ENCODE results near the gene KRI1.
A peak's percentile ranks its signal among the peaks of the same experiment; 100 is the strongest.
"Not testable (repeated sequence)": the region's sequence is repeated elsewhere in the genome, so short reads cannot be mapped to it uniquely, and the experiment has no call there.

KRI1 gene

DNA sequence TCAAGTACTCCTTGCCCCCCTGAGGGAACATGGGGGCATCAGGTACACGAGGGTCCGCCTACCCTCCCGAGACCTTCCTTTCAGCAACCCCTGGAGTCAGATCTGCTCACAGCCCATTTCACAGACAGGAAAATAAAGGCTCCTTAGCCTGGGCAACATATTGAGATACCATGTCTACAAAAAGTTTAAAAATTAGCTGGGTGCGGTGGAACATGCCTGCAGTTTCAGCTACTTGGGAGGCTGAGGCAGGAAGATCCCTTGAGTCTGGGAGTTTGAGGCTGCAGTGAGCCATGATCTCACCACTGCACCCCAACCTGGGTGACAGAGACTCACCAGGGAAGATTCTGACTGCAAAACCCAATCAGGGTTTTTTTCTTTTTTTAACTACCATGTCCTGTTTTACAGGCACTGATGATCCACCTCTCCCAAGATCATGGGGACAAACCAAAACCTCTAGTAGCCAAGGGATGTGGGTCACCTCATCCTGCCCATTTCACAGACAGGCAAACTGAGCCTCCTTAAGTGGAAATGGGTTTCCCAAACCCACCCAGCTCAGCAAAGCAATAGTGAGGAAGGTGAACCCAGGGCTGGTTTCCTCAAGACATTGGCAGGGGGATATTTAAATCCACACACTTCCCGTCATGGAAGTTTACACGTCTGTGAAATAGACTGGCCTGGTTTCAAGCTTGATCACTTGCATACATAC is 9.4 kb upstream of the KRI1 start:
- DNase-seq (ENCODE audit: low read depth), result no peak

DNA sequence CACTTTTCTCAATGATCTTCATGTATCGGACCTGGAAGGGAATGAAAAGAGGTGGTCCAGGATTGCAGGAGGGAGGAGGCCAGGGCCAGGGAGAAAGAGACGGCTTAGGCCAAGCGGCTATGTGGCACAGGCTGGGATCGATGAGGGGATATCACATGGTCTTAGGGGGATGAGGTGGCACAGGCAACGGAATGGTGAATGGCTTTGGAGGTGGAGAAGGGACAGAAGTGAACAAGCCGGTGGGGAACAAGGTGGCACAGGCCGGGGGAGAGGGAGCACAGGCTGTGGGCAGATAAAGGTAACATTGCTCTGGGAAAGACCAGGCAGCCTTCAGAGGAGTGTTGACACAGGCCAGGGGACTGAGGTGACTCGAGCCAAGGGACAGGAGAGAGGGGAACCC is 8.7 kb upstream of the KRI1 start:
- no peak for DNase-seq (ENCODE audit: low read depth)

GRCh38 chr19:10573793-10574192 is 8.0 kb upstream of the KRI1 start:
- not testable (repeated sequence) for DNase-seq (ENCODE audit: low read depth)

- DNase-seq (ENCODE audit: low read depth), result peak; percentile 98
Measured at GRCh38 chr19:10568826-10569651, 3.2 kb upstream of the KRI1 start, which contains the start of gene CDKN2D. TSS of gene CDKN2D (minus strand) at chr19:10568979. CDS start at chr19:10568653, 326 bp downstream.

DNA sequence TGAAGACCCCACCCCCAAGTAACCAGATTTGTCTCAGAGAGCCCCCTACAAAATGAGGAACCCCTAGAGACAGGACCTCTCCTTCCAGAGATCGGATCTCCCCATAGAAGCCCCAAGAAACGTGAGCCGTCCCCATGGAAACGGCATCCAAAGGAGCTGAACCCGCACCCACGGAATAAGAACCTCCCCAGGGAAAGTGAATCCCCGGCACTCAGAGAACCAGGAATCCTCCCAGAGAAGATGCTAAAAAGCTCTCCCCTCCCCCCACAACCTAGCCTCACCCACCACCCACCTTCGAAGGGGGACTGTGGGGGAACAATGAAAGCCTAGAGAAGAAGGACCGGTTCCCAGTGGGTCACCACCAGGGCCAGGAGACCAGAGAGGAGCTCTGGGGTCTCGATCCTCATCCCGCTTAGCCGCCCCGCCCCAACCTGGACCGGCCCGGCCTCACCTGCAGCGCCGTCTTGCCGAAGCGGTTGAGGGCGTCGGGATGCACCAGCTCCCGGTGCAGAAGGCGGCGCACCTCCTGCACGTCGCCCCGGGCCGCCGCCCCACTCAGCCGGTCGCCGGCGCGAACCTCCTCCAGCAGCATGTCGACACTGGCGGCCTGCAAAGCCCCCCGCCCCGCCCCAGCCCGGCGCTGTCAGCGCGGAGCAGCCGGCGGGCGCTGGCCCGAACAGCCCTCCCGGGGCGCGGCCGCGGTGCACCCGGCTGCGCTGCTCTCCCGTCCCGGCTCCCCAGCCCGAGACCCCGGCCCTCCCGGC is 2.4 kb upstream of the KRI1 start:
- DNase-seq (ENCODE audit: low read depth), result no peak

GRCh38 chr19:10567656-10568055 is 1.8 kb upstream of the KRI1 start:
- DNase-seq (ENCODE audit: low read depth), result no peak

GRCh38 chr19:10566658-10567410 is 1.0 kb upstream of the KRI1 start:
- no peak for DNase-seq (ENCODE audit: low read depth)

GRCh38 chr19:10566408-10566657 is 523 bp upstream of the KRI1 start:
- DNase-seq (ENCODE audit: low read depth), result no peak

- DNase-seq (ENCODE audit: low read depth), result no peak
Measured at GRCh38 chr19:10565028-10565566, 713 bp downstream of the KRI1 start.

GRCh38 chr19:10562609-10563008 is 3.2 kb downstream of the KRI1 start:
- DNase-seq (ENCODE audit: low read depth), result no peak

GRCh38 chr19:10560154-10560553 is 5.7 kb downstream of the KRI1 start:
- DNase-seq (ENCODE audit: low read depth), result no peak

DNA sequence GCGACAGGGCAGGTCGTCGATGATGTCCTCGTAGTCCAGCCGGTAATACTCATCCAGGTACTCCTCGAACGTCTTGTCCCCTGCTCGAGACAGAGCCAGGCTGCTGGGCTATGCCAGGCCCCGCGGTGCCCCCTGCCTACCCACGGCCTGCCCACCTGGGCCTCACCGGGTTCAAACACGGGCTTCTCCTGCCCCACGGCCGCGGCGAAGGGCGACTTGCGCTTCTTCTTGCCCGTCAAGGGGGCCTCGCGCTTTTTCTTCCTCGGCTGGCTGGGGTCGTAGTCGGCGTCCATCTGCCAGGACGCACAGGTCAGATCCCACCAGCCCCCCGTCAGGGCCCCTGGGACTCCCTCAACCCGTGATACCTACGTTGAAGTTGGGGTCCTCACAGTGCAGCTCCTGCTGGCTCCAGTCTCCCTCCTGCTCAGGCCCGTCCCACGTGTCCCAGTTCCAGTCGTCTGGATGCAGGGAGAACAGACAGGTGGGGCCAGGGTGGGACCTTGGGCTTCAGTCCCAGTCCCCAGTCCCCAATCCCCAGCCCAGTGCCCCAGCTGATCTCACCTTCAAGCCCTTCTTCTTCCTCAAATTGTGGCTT is 8.1 kb downstream of the KRI1 start:
- no peak for DNase-seq (ENCODE audit: low read depth)

GRCh38 chr19:10555610-10555973 is 10.2 kb downstream of the KRI1 start:
- no peak for DNase-seq (ENCODE audit: low read depth)

DNA sequence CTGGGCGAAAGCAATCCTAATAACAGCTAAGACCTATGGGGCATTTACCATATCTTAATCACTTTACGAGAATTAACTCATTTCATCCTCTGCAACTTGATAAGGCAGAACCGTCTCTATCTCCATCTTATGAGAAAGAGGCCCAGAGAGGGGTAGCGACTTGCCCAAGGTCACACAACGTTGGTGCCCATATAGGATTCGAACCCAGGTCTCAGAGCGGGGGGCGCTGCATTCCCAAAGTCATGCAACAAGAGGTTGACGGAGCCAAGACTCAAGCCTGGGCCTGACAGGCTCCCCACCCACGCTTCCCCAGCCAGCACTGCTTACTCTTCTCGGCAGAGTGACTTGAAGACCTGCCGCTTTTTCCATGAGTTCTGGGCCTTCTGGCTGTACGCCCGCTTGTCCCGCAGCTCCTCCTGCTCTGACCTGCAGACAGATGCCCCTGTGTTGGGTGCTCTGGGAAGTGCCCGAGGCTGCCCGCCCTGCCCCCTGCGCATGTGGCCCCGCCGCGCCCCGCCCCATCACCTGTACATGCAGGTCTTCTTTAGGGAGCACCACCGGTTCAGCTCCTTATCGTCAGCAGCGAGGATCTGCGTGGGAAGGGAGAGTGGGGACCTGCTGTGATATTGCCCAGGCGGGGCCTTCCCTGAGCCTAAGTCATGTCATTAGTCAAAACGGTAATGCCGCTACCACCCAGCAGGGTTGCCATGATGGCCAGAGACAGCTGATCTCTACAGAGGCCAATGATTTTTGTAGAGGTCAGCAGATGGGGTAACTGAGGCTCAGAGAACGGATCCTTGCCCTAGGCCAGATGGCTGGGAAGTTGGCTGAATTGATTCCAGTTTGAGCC is 10.8 kb downstream of the KRI1 start:
- DNase-seq (ENCODE audit: low read depth), result no peak

DNA sequence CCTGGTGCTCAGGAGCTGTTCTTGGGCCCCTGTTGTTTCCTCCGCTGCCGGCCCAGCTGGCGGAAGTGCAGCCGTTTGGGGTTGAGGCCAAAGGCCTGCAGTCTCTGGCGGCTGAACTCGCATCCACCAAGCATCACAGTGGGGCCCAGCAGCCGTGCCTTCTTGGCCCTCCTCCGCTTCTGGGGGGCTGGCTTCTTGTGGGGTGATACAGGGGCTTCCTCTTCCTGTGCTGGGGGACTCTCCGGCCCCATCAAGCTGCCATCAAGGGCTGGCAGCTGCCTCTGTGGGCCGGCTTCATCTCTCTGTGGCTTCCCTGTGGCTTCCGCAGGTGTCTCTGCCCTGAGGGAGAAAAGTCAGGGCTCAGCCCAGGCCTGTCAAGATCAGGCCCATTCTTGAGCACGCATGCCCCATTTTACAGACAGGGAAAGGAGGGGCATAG is 11.8 kb downstream of the KRI1 start:
- no peak for DNase-seq (ENCODE audit: low read depth)

GRCh38 chr19:10553087-10553667 is 12.6 kb downstream of the KRI1 start:
- DNase-seq (ENCODE audit: low read depth), result no peak

GRCh38 chr19:10552510-10553053 is 13.2 kb downstream of the KRI1 start:
- DNase-seq (ENCODE audit: low read depth), result no peak

DNA sequence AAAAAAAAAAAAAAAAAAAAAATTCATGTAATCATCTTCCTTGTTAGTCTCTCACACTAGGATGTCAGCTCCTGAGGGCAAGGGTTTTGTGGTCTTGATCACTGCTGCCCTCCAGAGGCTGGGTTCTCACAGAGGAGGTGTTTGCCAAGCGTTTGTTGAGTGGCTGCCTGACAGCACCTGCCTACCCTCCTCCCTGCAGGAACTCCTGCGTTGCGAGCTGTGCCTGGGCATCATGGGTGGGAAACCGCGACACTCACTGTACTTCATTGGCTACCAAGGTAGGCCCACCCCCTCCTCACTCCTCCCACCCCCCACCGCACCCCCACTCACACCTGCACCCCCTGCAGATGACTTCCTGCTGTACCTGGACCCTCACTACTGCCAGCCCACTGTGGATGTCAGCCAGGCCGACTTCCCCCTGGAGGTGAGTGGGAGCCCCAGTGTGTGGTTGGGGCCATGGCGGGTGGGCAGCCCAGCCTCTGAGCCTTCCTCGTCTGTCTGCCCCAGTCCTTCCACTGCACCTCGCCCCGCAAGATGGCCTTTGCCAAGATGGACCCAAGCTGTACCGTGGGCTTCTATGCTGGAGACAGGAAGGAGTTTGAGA is 14.0 kb downstream of the KRI1 start:
- DNase-seq (ENCODE audit: low read depth), result no peak

GRCh38 chr19:10551006-10551405 is 14.8 kb downstream of the KRI1 start:
- not testable (repeated sequence) for DNase-seq (ENCODE audit: low read depth)

Data from stimulated activated CD8-positive, alpha-beta memory T cell treated with anti-CD3 and anti-CD28 coated beads, Interleukin-7, amount 100 ng/mL, for 24 hours (primary cell).